ENCODE results near the gene CCDC192.
A peak's percentile ranks its signal among the peaks of the same experiment; 100 is the strongest.
"Not testable (repeated sequence)": the region's sequence is repeated elsewhere in the genome, so short reads cannot be mapped to it uniquely, and the experiment has no call there.

Gene CCDC192, protein sequence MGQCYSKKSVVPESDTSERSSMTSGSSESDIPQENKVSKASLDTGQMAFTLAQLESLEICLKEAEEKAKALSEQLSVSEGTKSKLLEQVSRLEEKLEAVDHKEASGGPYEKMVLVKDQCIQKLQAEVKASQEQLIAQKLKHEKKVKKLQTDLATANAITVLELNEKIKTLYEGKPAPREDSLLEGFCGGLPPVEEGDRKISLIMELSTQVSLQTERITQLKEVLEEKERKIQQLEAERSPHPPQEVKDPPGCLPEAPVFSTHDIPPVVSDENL

DNA sequence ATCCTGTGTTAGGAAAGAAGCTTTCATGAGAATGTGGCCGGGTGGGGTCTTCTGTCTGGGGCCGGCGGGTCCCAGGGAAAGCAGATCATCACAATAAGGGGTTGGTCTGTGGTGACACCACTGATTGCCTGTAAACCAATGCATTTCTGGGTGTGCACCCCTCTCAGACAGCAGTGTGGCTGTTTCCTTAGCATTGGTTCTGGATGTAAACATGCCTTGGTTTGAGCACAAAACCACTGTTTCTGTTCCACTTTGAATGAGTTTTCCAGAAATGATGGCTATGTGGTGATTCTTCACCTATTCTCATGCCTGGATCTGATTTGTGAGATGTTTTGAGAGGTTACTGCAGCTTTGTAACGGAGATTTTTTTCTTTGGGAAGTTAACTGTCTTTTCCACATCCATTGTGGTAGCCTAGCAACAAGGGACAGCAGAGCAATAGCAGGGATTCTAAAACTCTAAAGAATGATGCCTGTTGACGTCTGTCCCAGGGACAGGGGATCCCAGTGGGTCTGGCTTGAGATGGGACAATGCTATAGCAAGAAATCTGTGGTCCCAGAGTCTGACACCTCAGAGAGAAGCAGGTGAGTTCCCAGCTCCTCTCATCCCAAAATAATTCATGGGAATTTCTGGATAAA is at the start of gene CCDC192:
CCDC192 (plus strand) TSS at position 466 of the 636 bp plus-strand sequence; CDS start at position 521, 55 bp downstream.
- peak; percentile 49 for ATAC-seq
- H3K4me1 Mint-ChIP-seq: no peaks in the 10 kb centered on the region

DNA sequence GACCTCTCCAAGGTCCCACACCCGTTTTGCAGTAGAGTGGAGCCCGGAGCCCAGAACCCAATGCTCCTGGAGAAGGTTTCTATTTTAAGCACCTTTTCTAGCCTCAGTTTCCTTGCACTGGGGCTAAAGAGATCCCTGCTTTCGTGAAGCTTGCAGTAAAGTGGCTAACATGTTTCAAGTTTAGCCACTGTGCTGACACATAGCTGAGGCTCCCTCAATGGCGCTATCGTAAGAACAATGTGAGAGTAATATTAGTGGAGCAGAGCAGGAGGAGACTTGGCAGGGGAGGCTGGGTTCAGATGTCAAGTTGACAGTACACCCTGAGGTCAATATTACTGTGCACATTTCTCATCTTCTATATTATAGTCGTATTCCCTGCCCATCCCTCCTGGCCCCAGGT is 46.4 kb upstream of the CCDC192 start:
- no peak for ATAC-seq
- Mint-ChIP-seq H3K4me3 (no peak overlapping the region), H3K27me3 (peaks cover 7% of the 10 kb centered on the region), H3K27ac (no peak overlapping the region), H3K4me1 (no peaks in the 10 kb centered on the region), H3K9me3 (no peaks in the 10 kb centered on the region)
- DNase-seq: no peak

More for the DNA sequence above, at the start of gene CCDC192:
- no peak for DNase-seq
- no peak within 1 kb of the TSS for H3K27ac Mint-ChIP-seq
- H3K27me3 Mint-ChIP-seq: no peaks in the 10 kb centered on the region
- H3K9me3 Mint-ChIP-seq: no peaks in the 10 kb centered on the region
- H3K4me3 Mint-ChIP-seq: no peak within 1 kb of the TSS

DNA sequence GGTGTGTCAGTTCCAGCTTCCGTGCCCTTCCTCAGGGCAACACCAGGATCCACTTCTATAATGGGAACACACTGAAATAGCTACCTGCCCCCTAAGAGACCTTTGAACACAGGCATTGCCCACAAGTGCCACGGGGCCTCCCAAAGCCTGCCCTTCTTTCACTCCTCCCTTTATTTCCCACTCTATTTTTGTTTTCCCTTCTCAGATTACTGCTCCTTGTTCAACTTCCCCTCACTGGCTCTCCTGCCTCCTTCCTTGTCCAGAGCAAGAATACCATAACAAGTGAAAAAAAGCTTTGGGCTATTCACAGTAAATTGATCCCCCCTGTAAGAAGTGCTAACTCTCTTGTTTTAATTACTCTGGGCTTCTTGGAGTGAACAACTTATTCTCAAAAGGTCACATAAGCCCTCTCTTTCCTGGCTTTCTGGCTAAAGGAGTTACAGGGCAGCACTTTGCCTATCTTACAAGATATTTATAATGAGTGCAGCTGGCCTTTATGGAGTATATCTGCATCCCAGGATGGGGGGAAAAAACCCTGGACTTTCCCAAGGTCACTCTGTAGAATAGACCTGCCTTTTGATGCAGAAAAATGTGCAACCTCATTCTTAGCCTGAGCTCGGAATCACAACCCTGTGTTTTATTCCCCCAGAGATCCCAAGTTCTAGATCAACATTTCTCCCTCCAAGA is 43.0 kb upstream of the CCDC192 start:
- no peak for ATAC-seq
- Mint-ChIP-seq H3K27me3 (no peaks in the 10 kb centered on the region), H3K9me3 (no peaks in the 10 kb centered on the region), H3K4me1 (no peaks in the 10 kb centered on the region), H3K4me3 (no peak overlapping the region), H3K27ac (no peak overlapping the region)
- no peak for DNase-seq

DNA sequence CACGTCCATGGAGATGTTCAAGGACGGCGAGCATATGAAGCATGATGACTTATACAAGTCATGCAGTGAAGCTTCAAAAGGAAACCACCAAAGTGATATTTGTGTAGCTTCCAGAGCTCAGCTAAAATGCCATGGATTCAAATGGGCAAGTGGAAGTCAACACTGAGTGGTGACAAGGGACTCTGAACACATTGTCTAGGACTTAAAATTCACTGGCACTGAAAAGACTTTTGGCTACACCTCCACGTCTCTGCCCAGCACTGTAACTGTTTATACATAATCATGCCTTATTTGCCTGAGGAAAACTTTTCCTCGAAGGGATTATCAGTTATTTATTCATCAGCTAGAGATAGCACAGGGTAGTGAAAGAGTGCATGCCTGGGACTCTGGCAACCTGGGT is 39.1 kb upstream of the CCDC192 start:
- Mint-ChIP-seq H3K4me3 (no peak overlapping the region), H3K27me3 (no peaks in the 10 kb centered on the region), H3K9me3 (no peaks in the 10 kb centered on the region), H3K4me1 (no peaks in the 10 kb centered on the region), H3K27ac (peak overlapping the region in 1 of 2 donors; percentile 19)
- DNase-seq: no peak
- ATAC-seq: no peak

DNA sequence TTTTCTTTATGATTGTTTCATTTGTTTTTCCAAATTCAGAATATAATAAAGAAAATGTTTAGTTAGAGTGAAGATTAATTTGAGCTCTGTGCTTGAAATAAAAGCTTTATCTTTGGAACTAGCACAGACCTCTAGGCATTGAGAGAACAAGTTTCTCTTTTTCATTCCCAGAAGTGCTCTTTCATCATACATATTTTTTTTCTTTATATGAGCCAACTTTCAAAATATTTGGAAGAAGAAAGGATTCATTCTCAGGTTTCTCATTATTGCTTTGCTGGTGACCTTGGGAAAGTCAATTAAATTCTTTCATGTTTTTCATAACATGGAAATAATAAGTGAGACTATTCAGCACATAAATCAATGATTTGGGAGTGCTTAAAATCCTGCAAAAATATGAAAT is 37.5 kb upstream of the CCDC192 start:
- H3K4me3 Mint-ChIP-seq: no peak overlapping the region
- H3K4me1 Mint-ChIP-seq: no peaks in the 10 kb centered on the region
- no peaks in the 10 kb centered on the region for H3K9me3 Mint-ChIP-seq

DNA sequence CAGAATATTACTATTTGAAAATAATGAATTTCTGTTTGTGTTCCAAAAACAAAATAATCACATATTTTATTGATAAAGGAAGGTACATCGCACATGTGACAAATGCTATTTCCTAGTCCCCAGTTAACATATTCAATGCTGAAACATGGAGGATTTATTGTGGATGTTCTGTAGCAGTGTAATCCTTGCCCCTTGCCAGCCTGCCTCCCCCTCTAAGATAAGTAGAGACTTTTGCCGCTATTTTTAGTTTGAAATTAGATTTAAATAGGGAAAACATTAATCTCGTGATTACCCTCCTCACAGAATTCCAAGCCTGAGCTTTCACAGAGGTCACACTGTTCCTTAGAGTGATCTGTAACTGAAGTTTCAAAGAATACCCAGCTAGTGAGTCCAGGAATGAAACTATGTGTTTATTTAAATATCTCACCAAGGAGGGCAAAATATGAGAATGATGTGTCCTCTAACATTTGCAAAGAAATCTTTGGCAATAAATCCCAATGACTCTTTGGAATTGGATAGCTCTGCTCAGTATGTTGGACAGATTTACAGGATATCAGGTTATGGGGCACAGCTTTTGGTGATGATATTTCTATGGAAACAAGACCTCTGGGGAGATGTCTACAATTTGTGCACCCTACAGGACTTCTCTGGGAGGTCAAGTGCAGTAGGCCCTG is 37.0 kb upstream of the CCDC192 start:
- no peak for ATAC-seq
- Mint-ChIP-seq H3K27me3 (no peaks in the 10 kb centered on the region), H3K4me1 (no peaks in the 10 kb centered on the region), H3K27ac (no peak overlapping the region), H3K9me3 (no peaks in the 10 kb centered on the region), H3K4me3 (no peak overlapping the region)
- no peak for DNase-seq

More for the DNA sequence above, 37.5 kb upstream of the CCDC192 start:
- ATAC-seq (no peak), DNase-seq (no peak)
- Mint-ChIP-seq H3K27ac (no peak overlapping the region), H3K27me3 (no peaks in the 10 kb centered on the region)

DNA sequence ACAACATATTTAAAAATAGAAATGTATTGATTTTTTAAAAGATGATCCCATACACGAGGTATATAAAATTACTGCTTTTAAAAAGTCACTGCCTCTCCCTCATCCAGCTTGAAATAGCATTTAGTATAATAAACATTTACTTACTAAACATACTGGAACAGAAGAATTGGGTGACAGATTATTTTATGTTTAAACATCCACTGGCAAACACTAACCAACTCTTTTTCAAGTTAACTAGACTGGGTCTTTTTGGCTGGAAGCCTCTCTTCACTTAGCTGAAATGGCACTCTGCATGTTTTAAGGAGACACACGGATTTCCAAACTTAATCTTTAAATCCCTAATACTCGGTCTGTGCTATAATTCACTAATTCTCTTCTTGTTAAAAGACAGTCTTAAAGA is 35.3 kb upstream of the CCDC192 start:
- no peaks in the 10 kb centered on the region for H3K4me1 Mint-ChIP-seq
- H3K4me3 Mint-ChIP-seq: no peak overlapping the region
- H3K27ac Mint-ChIP-seq: no peak overlapping the region
- ATAC-seq (no peak), DNase-seq (no peak)
- H3K27me3 Mint-ChIP-seq: no peaks in the 10 kb centered on the region
- no peaks in the 10 kb centered on the region for H3K9me3 Mint-ChIP-seq

DNA sequence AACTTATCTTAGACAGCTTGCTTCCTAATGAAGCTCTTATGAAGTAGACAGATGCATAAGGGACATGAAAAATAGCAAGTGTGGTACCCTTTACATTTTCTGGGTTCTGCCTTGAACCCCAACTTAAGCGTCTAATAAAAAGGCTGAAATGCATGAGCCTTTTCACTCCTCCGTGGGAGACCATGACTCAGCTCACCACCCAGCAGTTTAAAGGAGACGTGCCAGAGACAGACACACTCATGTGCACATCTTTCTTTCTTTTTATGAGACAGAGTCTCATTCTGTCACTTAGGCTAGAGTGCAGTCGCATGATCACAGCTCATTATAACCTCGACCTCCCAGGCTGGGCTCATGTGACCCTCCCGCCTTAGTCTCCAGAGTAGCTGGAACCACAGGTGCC is 32.0 kb upstream of the CCDC192 start:
- Mint-ChIP-seq H3K4me3 (no peak overlapping the region), H3K9me3 (peaks cover 4 to 9% of the 10 kb centered on the region in 2 donors)

DNA sequence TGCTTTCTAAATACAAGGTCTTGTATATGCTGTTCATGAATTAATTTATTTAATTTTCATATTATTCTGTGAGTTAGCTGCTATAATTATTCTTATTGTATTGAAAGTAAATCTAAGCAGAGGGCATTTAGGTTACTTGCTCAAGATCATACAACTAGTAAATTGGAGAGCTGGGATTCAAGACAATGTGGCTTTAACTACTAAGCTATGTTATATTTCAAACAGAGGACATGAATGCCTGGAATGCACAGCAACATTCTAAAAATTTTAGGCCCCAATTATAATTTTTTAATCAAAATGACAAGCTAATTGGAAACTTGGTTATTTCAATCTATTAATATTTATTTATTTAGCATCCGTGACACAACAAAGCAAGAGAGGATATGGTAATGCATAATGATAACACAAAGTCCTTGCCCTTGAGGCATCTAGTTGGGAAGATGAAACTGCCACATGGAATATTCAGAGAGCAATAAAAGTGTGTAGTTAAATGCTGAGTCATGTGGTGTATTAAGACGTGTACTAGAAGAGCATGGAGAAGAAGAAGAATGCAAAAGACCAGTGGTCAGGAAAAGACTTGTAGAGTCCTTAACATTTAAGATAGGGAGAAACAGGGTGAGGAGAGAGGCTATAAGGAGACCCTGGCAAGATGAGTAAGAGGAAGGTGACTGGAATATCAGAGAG is 29.9 kb upstream of the CCDC192 start:
- H3K27ac Mint-ChIP-seq: no peak overlapping the region
- ATAC-seq: no peak
- no peaks in the 10 kb centered on the region for H3K27me3 Mint-ChIP-seq
- no peak for DNase-seq
- H3K4me1 Mint-ChIP-seq: no peaks in the 10 kb centered on the region
- H3K9me3 Mint-ChIP-seq: peaks cover 4 to 9% of the 10 kb centered on the region in 2 donors
- H3K4me3 Mint-ChIP-seq: no peak overlapping the region

More for the DNA sequence above, 32.0 kb upstream of the CCDC192 start:
- no peak for ATAC-seq
- Mint-ChIP-seq H3K4me1 (no peaks in the 10 kb centered on the region), H3K27me3 (no peaks in the 10 kb centered on the region), H3K27ac (no peak overlapping the region)
- DNase-seq: no peak

DNA sequence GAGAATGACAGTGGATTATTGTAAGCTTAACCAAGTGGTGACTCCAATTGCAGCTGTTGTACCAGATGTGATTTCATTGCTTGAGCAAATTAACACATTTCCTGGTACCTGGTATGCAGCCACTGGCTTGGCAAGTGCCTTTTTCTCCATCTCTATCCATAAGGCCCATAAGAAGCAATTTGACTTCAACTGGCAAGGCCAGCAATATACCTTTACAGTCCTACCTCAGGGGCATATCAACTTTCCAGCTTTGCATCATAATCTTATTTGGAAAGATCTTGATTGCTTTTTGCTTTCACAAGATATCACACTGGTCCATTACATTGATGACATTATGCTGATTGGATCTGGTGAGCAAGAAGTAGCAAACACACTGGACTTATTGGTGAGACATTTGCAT is 26.2 kb upstream of the CCDC192 start:
- DNase-seq, H3K27ac Mint-ChIP-seq, H3K27me3 Mint-ChIP-seq, H3K4me1 Mint-ChIP-seq, H3K9me3 Mint-ChIP-seq, ATAC-seq, H3K4me3 Mint-ChIP-seq: not testable (repeated sequence)

DNA sequence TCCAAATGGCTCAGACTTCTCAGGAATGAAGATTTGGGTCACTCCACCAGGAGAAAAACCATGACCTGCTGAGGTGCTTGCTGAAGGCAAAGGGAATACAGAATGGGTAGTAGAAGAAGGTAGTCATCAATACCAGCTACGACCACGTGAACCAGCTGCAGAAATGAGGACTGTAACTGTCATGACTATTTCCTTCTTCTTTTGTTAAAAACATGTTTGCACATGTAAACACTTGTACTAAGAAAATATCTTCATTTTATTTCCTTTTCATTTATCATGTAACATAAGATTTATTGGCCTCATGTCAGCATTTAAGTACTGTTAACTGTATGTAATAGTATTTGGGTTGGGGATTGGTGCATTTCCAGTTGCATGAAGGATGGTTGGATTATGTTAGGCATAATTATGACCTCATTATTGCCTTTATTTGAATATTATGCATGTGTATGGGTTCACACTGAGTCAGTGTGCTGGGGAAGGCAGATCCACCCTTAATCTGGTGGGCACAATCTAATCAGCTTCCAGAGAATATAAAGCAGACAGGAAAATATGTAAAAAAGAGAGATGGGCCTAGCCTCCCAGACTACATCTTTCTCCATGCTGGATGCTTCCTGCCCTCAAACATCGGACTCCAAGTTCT is 23.4 kb upstream of the CCDC192 start:
- ATAC-seq, DNase-seq, H3K27me3 Mint-ChIP-seq, H3K4me3 Mint-ChIP-seq, H3K4me1 Mint-ChIP-seq, H3K9me3 Mint-ChIP-seq, H3K27ac Mint-ChIP-seq: not testable (repeated sequence)

DNA sequence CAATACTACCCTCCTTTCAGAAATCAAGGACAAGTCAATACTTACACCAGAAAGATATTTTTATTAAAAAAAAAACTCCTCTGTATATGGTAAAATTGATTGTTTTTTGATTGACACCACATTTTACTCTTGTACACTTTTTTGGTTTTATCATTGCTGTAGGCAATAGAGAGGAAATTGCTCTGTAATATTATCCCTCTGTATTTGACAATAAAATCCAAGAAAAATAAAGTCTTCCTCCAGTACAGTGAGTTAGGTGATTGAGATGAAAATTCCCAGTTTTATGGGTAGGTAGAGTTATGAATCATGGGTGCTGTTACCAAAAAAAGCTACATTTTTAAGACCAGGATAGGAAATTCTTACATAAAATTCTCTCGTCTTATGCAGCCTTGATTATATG is 22.6 kb upstream of the CCDC192 start:
- H3K4me1 Mint-ChIP-seq: no peaks in the 10 kb centered on the region
- no peak for DNase-seq
- no peak overlapping the region for H3K27ac Mint-ChIP-seq
- no peaks in the 10 kb centered on the region for H3K27me3 Mint-ChIP-seq
- H3K9me3 Mint-ChIP-seq: peaks cover 3 to 4% of the 10 kb centered on the region in 2 donors
- H3K4me3 Mint-ChIP-seq: no peak overlapping the region
- no peak for ATAC-seq

DNA sequence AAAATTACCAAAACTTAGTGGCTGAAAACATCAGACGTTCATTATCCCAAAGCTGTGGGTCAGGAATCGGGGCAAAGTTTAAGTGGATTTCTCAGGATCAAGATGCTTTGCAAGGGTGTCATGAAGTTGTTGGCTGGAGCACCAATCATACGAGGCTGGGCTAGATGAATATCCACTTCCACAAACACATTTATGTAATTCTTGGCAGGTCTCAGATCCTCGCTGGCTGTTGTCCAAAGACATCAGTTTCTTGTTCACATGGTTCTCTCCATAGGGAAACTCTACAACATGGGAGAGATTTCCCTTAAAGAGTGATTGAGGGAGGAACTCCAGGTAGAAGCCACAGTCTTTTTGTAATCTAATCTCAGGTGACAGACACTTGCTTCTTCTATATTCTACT is 20.2 kb upstream of the CCDC192 start:
- Mint-ChIP-seq H3K27ac (no peak overlapping the region), H3K9me3 (no peaks in the 10 kb centered on the region), H3K4me3 (no peak overlapping the region), H3K27me3 (no peaks in the 10 kb centered on the region), H3K4me1 (no peaks in the 10 kb centered on the region)
- no peak for ATAC-seq
- no peak for DNase-seq

DNA sequence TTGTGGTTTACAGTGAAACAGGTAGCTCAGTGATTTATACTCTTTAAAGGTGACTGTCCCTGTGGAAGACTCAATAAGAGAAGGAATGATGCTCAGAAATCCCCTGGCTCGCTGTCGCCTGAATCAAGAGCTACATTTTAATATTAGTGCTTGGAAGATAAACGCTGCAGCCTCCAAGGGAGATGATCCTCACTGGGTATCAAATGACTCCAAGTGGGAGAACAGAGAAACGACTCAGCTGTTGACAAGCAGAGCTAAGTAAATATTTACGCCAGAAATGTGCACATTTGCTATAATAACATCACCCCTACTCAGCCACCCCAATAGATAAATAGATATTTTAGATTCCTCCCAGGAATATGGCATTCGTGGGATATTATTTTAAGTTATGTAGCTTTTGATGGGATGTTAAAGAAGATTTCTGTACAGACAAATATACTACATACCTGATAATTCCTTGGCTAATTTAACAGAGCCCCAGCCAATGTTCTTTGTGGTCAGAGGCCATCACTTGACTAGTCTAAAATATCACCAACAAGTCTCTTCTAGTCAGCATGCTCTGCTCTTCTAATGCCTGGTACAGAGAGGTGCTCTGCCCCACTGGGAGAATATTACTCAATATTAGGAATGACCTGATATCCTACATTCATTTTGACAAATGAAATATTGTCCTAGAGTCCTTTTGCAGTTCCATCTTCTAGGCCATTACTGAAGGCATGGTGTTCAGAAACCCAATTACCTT is 18.3 kb upstream of the CCDC192 start:
- Mint-ChIP-seq H3K27me3 (no peaks in the 10 kb centered on the region), H3K27ac (no peak overlapping the region), H3K4me3 (no peak overlapping the region), H3K9me3 (no peaks in the 10 kb centered on the region), H3K4me1 (no peaks in the 10 kb centered on the region)
- ATAC-seq (no peak), DNase-seq (no peak)
